Measurements from ENCODE around the gene EVC2.

Gene EVC2

GRCh38 chr4:5547651-5548249 is 160.6 kb downstream of the EVC2 start:
- no peaks in the 10 kb centered on the region for H3K4me1 Mint-ChIP-seq
- no peak overlapping the region for H3K27ac Mint-ChIP-seq
- DNase-seq (no peak), ATAC-seq (replicated peaks) (no peak)
- peaks cover 8 to 12% of the 10 kb centered on the region in 2 donors for H3K9me3 Mint-ChIP-seq
- H3K36me3 Mint-ChIP-seq = no peaks in the 10 kb centered on the region
- H3K27me3 Mint-ChIP-seq = no peaks in the 10 kb centered on the region
- H3K4me3 Mint-ChIP-seq = no peak overlapping the region

GRCh38 chr4:5545271-5545670 is 163.1 kb downstream of the EVC2 start:
- ATAC-seq (replicated peaks) (no peak), DNase-seq (no peak)
- no peak overlapping the region for H3K4me3 Mint-ChIP-seq
- H3K27ac Mint-ChIP-seq = no peak overlapping the region
- H3K36me3 Mint-ChIP-seq = no peaks in the 10 kb centered on the region
- H3K4me1 Mint-ChIP-seq = no peaks in the 10 kb centered on the region
- H3K27me3 Mint-ChIP-seq = no peaks in the 10 kb centered on the region
- peaks cover 7 to 8% of the 10 kb centered on the region in 2 donors for H3K9me3 Mint-ChIP-seq

DNA sequence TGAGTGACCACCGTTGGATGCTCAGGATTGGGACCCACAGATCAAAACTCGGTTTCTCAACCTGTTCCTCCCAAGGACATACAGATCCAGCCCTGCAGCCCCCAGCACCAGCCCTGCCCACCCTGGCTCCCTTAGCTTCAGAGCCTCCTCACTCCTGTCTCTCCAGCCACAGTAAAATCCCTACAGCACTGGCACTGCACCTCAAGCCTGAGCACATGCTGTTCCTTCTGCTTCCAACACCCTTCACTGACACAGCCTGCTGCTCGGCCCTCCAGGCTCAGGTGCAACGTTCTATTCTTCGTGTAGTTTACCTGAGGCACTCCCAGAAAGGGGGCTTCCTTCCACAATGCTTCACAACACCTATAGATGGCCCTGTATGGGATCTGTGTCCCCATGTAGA is 163.6 kb downstream of the EVC2 start:
- no peaks in the 10 kb centered on the region for H3K27me3 Mint-ChIP-seq
- no peaks in the 10 kb centered on the region for H3K36me3 Mint-ChIP-seq
- no peak overlapping the region for H3K4me3 Mint-ChIP-seq
- H3K9me3 Mint-ChIP-seq = peaks cover 2 to 3% of the 10 kb centered on the region in 2 donors
- no peak overlapping the region for H3K27ac Mint-ChIP-seq
- ATAC-seq (replicated peaks) (no peak), DNase-seq (no peak)
- no peaks in the 10 kb centered on the region for H3K4me1 Mint-ChIP-seq

DNA sequence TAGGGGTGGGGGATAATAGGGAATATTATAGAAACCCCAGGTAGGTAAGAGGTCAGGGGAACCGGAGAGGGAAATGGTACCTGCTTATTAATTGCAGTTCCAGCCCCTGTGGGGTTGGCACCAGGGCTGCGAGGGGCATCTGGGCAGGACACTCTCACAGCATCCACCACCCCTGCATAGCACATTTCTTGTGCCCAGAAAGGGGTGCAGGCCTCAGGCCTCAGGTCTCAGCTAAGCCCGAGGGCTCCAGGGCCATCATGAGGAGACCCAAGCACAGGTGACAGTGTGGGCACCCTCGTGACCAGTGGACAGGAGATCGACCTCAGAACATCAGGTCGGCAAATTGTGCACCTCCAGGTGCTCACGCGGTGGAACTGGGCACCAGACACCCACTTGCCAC is 164.7 kb downstream of the EVC2 start:
- no peak for DNase-seq
- no peaks in the 10 kb centered on the region for H3K4me1 Mint-ChIP-seq
- ATAC-seq (replicated peaks) = no peak
- H3K9me3 Mint-ChIP-seq = peaks cover 0 to 2% of the 10 kb centered on the region in 2 donors
- H3K4me3 Mint-ChIP-seq = no peak overlapping the region
- no peak overlapping the region for H3K27ac Mint-ChIP-seq
- no peaks in the 10 kb centered on the region for H3K27me3 Mint-ChIP-seq
- no peaks in the 10 kb centered on the region for H3K36me3 Mint-ChIP-seq

DNA sequence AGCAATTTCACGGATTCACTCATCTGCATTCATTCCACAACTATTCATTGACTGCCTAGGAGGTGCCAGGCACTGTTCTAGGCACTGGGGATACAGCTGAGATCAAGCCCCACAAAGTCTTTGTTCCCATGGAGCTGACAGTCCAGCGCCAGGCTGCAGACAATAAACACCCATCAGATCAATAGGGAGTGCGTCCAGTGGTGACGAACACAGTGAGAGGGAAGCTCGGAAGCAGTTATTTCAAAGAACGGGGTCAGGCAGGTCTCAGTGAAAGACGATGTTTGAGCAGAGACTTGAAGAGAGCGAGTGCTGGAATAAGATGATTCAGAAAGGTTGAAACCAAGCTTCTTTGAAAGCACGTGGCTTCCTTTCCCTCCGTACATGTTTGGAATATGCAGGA is 167.2 kb downstream of the EVC2 start:
- Mint-ChIP-seq H3K27me3 (no peaks in the 10 kb centered on the region), H3K27ac (no peak overlapping the region), H3K9me3 (no peaks in the 10 kb centered on the region), H3K4me3 (no peak overlapping the region), H3K4me1 (no peaks in the 10 kb centered on the region), H3K36me3 (no peaks in the 10 kb centered on the region)
- DNase-seq (no peak), ATAC-seq (replicated peaks) (no peak)

DNA sequence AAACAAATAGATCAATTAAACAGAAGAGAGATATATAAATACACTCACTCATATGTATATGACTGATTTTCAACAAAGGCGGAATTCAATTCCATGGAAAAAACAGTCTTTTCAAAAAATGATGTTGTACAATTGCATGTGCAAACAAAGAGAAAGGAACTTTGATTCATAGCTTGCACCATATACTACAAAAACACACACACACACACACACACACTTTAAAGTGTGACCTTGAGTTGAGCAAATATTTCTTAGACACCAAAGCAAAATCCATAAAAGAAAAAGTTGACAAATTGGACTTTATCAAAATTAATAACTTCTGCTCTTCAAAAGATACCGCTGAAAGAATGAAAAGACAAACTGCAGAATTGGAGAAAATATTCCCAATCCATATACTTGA is 168.8 kb downstream of the EVC2 start:
- no peaks in the 10 kb centered on the region for H3K4me1 Mint-ChIP-seq
- no peak overlapping the region for H3K27ac Mint-ChIP-seq
- H3K27me3 Mint-ChIP-seq = no peaks in the 10 kb centered on the region
- ATAC-seq (replicated peaks) (no peak), DNase-seq (no peak)
- no peak overlapping the region for H3K4me3 Mint-ChIP-seq
- H3K9me3 Mint-ChIP-seq = peaks cover 4 to 7% of the 10 kb centered on the region in 2 donors
- H3K36me3 Mint-ChIP-seq = peaks cover 0 to 2% of the 10 kb centered on the region in 2 donors

GRCh38 chr4:5532100-5532499 is 176.3 kb downstream of the EVC2 start:
- DNase-seq = no peak
- no peak for ATAC-seq (replicated peaks)
- Mint-ChIP-seq H3K27me3 (peaks cover 0 to 5% of the 10 kb centered on the region in 2 donors), H3K4me1 (no peaks in the 10 kb centered on the region), H3K9me3 (peaks cover 12 to 16% of the 10 kb centered on the region in 2 donors), H3K36me3 (peaks cover 0 to 5% of the 10 kb centered on the region in 2 donors), H3K4me3 (no peak overlapping the region), H3K27ac (no peak overlapping the region)

DNA sequence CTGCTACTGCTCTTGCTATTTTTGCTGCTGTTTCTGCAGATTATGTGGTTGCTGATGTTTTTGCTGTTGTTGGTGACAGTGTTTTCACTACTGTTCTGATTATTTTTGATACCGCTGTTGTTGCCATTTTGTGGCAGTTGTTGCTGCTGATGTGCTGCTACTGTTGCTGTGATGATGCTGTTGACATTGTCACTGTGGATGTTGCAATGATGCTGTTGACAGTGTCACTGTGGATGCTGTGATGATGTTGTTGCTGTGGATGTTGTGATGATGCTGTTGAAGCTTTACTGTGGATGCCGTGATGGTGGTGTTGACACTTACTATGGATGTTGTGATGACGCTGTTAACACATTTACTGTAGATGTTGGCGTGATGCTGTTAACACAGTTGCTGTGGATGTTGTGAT is 180.3 kb downstream of the EVC2 start:
- no peak for DNase-seq
- no peaks in the 10 kb centered on the region for H3K27me3 Mint-ChIP-seq
- peaks cover 0 to 4% of the 10 kb centered on the region in 2 donors for H3K9me3 Mint-ChIP-seq

GRCh38 chr4:5527211-5527610 is 181.1 kb downstream of the EVC2 start:
- H3K27me3 Mint-ChIP-seq = no peaks in the 10 kb centered on the region
- H3K36me3 Mint-ChIP-seq = no peaks in the 10 kb centered on the region
- no peaks in the 10 kb centered on the region for H3K4me1 Mint-ChIP-seq
- H3K4me3 Mint-ChIP-seq = no peak overlapping the region
- no peak for DNase-seq
- ATAC-seq (replicated peaks) = no peak
- no peaks in the 10 kb centered on the region for H3K9me3 Mint-ChIP-seq
- H3K27ac Mint-ChIP-seq = no peak overlapping the region

More for the DNA sequence above, 180.3 kb downstream of the EVC2 start:
- Mint-ChIP-seq H3K4me1 (no peaks in the 10 kb centered on the region), H3K27ac (no peak overlapping the region), H3K36me3 (no peaks in the 10 kb centered on the region), H3K4me3 (no peak overlapping the region)
- ATAC-seq (replicated peaks) = no peak

- no peaks in the 10 kb centered on the region for H3K4me1 Mint-ChIP-seq
- no peak for ATAC-seq (replicated peaks)
These were observed 182.1 kb downstream of the EVC2 start for GRCh38 chr4:5526080-5526846.

DNA sequence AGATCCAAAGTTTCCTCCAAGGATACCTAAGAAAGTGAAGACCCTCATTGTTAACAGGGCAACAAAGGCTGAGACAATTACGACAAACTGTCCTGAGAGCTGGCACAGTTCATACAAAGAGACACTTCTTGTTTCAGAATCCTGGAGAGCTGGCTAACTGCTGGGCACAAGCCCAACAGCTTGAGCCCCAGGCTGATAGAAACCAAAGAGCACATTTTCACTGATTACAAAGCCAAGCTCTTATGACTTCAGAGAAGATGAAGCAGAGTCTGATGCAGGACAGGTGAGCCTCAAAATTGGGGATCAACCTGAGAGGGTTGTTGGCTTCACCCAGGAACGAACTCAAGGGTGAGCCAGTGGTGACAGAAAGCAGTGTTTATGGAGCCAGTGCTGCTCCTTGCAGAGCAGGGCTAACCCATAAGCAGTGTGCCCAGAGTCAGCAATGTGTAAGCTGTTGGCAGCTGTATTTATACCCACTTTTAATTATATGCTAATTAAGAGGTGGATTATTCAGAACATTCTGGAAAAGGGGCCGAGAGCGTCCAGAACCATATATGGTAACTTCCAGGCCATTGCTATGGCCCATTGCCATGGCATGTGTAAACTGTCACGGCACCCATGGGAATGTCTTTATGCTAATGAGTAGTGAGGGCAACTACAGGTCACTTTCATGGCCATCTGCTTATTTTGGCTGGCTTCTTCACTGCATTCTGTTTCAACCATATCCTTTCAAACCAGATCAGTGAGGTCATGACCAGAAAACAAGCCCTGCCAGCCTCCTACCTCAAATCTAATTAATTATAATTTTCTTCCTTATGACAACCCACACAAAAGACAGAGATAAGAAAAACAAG is 183.7 kb downstream of the EVC2 start:
- no peak for ATAC-seq (replicated peaks)
- Mint-ChIP-seq H3K4me3 (no peak overlapping the region), H3K9me3 (peaks cover under 1 to 2% of the 10 kb centered on the region in 2 donors), H3K36me3 (no peaks in the 10 kb centered on the region), H3K4me1 (no peaks in the 10 kb centered on the region), H3K27me3 (no peaks in the 10 kb centered on the region), H3K27ac (no peak overlapping the region)
- DNase-seq = no peak

More at GRCh38 chr4:5526080-5526846, 182.1 kb downstream of the EVC2 start:
- no peaks in the 10 kb centered on the region for H3K36me3 Mint-ChIP-seq
- no peak for DNase-seq
- H3K27me3 Mint-ChIP-seq = no peaks in the 10 kb centered on the region
- H3K9me3 Mint-ChIP-seq = no peaks in the 10 kb centered on the region
- H3K4me3 Mint-ChIP-seq = no peak overlapping the region
- H3K27ac Mint-ChIP-seq = no peak overlapping the region

GRCh38 chr4:5517372-5517771 is 191.0 kb downstream of the EVC2 start:
- H3K4me1 Mint-ChIP-seq = no peaks in the 10 kb centered on the region
- no peak overlapping the region for H3K4me3 Mint-ChIP-seq
- H3K36me3 Mint-ChIP-seq = peaks cover 0 to 5% of the 10 kb centered on the region in 2 donors
- peaks cover 6 to 10% of the 10 kb centered on the region in 2 donors for H3K9me3 Mint-ChIP-seq
- H3K27me3 Mint-ChIP-seq = peaks cover 0 to 6% of the 10 kb centered on the region in 2 donors
- no peak overlapping the region for H3K27ac Mint-ChIP-seq
- ATAC-seq (replicated peaks) = no peak
- DNase-seq = no peak

DNA sequence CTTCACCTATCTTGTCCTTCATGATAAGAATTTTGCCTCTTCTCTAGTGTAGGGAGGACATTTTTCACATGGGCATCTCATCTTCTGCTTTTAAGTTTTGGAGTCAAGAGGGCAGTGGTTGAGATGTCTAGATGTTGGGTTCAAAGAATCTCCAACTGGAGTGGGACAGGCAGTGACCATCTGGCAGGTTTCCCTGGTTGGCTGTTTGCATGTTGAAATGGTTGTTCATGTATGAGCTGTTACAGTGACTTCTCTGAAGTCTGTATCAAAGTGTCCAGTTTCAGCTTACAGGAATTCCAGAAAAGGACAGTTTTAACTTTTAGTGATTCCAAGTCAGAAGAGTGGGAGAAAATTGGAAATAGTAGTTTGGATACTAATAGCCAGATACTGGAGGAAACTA is 192.7 kb downstream of the EVC2 start:
- DNase-seq = no peak
- Mint-ChIP-seq H3K4me1 (no peaks in the 10 kb centered on the region), H3K27ac (no peak overlapping the region), H3K27me3 (peaks cover 0 to 6% of the 10 kb centered on the region in 2 donors), H3K9me3 (peaks cover 6 to 10% of the 10 kb centered on the region in 2 donors), H3K4me3 (no peak overlapping the region), H3K36me3 (peaks cover 0 to 5% of the 10 kb centered on the region in 2 donors)
- no peak for ATAC-seq (replicated peaks)
